SJSA1 (cell line): ENCODE results near the gene HOOK1. TPM values are rescaled to one million over a fixed set of nuclear protein-coding genes. Genes with fewer than 3 reads are reported as not detected.
"Not testable (repeated sequence)": the region's sequence is repeated elsewhere in the genome, so short reads cannot be mapped to it uniquely, and the experiment has no call there.

Experiments
- DNase-seq, 2 experiments: peaks; one replicate each; pipeline ENCODE4 v3.0.0-alpha.2; 2015 to 2020; ENCODE audit warnings: low spot score in 2 of 2, low read depth in 1 of 2
- H3K27ac ChIP-seq: fragments of 250-450 bp; sonication (Bioruptor Pico); 2 replicates; pipeline ENCODE4 v1.5.1; 2020; ENCODE audit warnings: mild to moderate bottlenecking, moderate library complexity
- H3K27me3 ChIP-seq: fragments of 250-450 bp; sonication (Bioruptor Pico); replicated peaks from 2 replicates; pipeline ENCODE4 v1.5.1; 2020; ENCODE audit warnings: mild to moderate bottlenecking, moderate library complexity
- H3K36me3 ChIP-seq: fragments of 250-450 bp; sonication (Bioruptor Pico); 2 replicates; pipeline ENCODE4 v1.5.1; 2020; ENCODE audit warnings: mild to moderate bottlenecking
- H3K4me1 ChIP-seq: fragments of 250-450 bp; sonication (Bioruptor Pico); replicated peaks from 2 replicates; pipeline ENCODE4 v1.6.1; 2021; ENCODE audit warnings: mild to moderate bottlenecking
- H3K4me3 ChIP-seq: fragments of 250-450 bp; sonication (Bioruptor Pico); 2 replicates; pipeline ENCODE4 v1.5.1; 2020; ENCODE audit warnings: mild to moderate bottlenecking
- H3K9me3 ChIP-seq: fragments of 250-450 bp; sonication (Bioruptor Pico); replicated peaks from 2 replicates; pipeline ENCODE4 v1.5.1; 2020; ENCODE audit warnings: mild to moderate bottlenecking
- total RNA-seq: library from RNA; depleted of rRNA; stranded (reverse); fragments of >200 nt; shearing (Covaris generic); gene quantifications from 2 replicates; pipeline ENCODE4 v1.2.3, GENCODE V29; 2014

The HOOK1 gene
- total RNA-seq, 1 experiment from 2014 or later, result not detected

DNA sequence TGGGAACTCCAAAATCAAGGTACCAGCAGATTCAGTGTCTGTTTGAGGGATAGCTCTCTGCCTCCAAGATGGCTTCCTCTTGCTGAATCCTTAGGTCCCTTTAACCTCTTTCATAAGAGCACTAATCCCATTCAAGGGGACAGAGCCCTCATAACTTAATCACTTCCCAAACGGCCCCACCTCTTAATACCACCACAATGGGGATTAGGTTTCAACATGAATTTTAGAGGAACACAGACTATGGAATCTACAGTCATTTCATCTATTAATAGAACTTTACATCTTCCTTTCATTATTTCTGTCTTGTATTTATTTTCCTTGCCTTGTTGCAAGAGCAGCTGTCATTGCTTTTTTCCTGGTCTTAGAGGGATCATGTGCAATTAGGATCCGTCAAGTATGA is 30.3 kb downstream of the HOOK1 start:
- Histone ChIP-seq H3K36me3 (no peaks in the 10 kb centered on the region), H3K27ac (no peak overlapping the region), H3K4me3 (no peak overlapping the region), H3K9me3 (no peaks in the 10 kb centered on the region), H3K27me3 (no peaks in the 10 kb centered on the region), H3K4me1 (no peaks in the 10 kb centered on the region)
- no peak for DNase-seq

DNA sequence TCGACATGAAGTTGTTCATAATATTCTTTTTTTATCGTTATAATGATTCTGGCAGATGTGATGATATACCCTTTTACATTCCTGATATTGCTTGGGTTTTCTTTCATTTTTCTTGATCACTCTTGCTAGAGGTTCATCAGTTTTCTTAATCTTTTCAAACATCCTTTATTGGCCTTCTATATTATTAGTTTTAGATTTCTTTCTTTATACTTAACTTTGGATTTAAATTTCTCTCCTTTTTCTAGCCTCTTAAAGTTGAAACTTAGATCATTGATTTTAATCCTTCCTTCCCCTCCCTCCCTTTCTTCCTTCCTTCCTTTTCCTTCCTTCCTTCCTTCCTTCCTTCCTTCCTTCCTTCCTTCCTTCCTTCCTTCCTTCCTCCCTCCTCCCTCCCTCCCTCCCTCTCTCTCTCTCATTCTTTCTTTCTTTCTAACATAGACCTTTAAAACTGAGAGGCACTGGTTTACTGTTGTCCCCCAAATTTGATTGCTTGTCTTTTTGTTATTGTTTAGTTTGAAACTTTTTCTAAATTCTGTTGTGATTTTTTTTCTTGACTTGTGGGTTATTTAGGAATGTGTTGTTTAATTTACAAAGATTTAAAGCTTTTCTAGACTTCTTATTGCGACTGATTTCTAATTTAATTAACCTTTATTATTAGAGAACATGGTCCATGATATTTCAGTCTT is 31.6 kb downstream of the HOOK1 start:
- no peaks in the 10 kb centered on the region for H3K36me3 ChIP-seq
- H3K4me3 ChIP-seq, result no peak overlapping the region
- no peaks in the 10 kb centered on the region for H3K27me3 ChIP-seq
- no peaks in the 10 kb centered on the region for H3K4me1 ChIP-seq
- no peak overlapping the region for H3K27ac ChIP-seq
- no peak for DNase-seq
- no peaks in the 10 kb centered on the region for H3K9me3 ChIP-seq

DNA sequence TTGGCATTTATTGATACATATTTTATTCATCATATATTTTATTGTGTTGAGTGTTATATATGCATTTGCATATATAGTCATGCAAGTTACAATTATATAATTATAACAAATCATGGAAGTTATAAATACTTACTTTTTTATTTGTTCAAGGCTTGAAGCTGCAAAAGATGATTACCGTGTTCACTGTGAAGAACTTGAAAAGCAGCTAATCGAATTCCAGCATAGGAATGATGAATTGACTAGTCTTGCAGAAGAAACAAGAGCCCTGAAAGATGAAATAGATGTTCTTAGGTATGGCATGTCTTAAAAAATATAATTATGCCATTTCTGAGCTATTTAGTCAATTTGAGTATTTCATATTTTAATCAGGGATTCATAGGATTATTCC is 32.1 kb downstream of the HOOK1 start:
- no peak for DNase-seq
- Histone ChIP-seq H3K27ac (no peak overlapping the region), H3K36me3 (no peaks in the 10 kb centered on the region), H3K4me1 (no peaks in the 10 kb centered on the region), H3K27me3 (no peaks in the 10 kb centered on the region), H3K9me3 (no peaks in the 10 kb centered on the region), H3K4me3 (no peak overlapping the region)

DNA sequence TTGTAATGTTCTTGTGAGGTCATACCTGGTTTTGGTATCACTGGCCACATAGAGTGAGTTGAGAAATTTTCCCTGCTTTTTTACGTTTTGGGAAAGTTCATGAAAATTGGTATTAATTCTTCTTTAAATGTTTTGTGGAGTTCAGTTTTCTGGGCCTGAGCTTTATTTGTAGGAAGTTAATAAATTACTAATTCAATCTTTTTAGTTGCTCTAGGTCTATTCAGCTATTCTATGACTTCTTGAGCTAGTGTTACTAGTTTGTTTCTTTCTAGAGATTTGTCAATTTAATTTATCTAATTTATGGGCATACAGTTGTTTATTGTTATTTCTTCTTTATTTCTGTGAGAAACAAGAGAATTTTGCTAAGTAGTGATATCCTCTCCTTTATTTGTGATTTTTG is 37.4 kb downstream of the HOOK1 start:
- DNase-seq, result no peak
- Histone ChIP-seq H3K27ac (no peak overlapping the region), H3K4me1 (no peaks in the 10 kb centered on the region), H3K27me3 (no peaks in the 10 kb centered on the region), H3K4me3 (no peak overlapping the region), H3K36me3 (no peaks in the 10 kb centered on the region), H3K9me3 (no peaks in the 10 kb centered on the region)

DNA sequence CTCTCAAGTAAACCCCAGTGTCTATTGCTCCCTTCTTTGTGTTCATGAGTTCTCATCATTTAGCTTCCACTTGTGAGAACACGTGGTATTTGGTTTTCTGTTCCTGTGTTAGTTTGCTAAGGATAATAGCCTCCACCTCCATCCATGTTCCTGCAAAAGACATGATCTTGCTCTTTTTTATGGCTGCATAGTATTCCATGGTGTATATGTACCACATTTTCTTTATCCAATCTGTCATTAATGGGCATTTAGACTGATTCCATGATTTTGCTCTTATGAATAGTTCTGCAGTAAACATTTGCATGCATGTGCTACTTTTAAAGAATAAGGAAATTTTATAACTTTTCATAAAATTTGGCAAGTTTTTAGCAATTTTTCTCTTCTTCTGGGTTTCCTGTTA is 40.5 kb downstream of the HOOK1 start:
- not testable (repeated sequence) for H3K27ac ChIP-seq, DNase-seq, H3K4me1 ChIP-seq, H3K4me3 ChIP-seq, H3K36me3 ChIP-seq, H3K27me3 ChIP-seq, H3K9me3 ChIP-seq

DNA sequence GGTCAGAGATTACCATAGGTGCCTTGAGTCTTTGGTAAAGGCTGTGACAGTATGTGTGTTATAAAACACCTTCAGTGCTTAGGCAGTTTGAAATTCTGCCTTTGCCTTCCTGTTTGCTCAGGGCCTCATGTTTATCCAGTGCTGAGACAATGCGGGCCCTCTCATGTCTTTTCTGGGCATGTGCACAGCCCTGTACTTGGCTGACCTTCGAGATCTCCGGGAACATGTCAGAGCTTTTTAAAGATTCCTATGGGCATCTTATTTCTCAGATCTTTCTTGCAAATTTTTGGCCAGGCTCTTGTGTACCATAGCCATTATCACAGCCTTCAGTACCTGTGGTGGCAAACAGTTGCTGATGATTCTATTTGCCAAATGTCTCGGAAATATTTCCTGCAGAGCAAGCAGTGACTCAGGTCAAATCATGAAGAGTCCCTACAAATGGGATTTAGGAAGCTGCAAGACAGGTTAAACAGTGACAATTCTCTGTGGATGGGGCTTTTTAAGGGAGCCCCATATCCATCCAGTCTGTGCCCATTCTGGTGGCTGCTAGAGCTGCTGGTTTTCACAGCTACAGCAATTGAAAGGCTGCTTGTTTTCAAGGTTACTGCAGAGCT is 42.1 kb downstream of the HOOK1 start:
- Histone ChIP-seq H3K36me3 (no peaks in the 10 kb centered on the region), H3K4me1 (no peaks in the 10 kb centered on the region), H3K9me3 (no peaks in the 10 kb centered on the region), H3K27ac (no peak overlapping the region), H3K4me3 (no peak overlapping the region), H3K27me3 (no peaks in the 10 kb centered on the region)
- DNase-seq, result no peak

DNA sequence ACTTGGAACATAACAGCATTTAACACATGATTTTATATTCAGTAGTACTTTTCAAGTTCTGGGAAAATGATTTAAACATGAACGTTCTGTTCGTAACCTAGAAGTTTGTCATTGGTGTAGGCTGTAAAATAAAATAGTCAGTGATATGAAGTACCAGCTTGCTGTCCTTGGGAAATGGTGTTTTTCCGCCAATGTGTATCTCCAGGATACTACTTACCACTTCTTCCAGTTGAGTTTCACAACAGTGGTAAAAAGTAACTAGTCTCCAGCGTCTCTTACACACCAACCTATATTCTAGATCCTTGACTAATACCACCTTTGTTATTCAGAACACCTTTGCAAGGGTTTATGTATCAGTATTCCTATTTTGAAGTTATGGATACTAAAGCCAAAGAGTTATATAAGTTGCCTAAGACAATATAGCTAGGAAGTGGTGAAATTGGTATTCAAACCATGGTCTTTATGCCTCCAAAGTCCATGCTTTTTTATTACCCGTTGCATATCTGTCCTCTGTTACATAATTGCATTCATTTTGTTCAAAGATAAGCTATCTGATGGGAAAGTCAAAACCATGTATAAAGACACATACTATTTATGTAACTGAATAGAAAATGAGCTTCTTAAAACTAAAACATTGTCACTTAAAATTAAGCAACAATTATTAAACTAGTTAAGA is 43.1 kb downstream of the HOOK1 start:
- Histone ChIP-seq H3K9me3 (no peaks in the 10 kb centered on the region), H3K4me1 (no peaks in the 10 kb centered on the region), H3K4me3 (no peak overlapping the region), H3K27me3 (peaks cover 5% of the 10 kb centered on the region), H3K27ac (no peak overlapping the region), H3K36me3 (no peaks in the 10 kb centered on the region)
- DNase-seq, result no peak

DNA sequence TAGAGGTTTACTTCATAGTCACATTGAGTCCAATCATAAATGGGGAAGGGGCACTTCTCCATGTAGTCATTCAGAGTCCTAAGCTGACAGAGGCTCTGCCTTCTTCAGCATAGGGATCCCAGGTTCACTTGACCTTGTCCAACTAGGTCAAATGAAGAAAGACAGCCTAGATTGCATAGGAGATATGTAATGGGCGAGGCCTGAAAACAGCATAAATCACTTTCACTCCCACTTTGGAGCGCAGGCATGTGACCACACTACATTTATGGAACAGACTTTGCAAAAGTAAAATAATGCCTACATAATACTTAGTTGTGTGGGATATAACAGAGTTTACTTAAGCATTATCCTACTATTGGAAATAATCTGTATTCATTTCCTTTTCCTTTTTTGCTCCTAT is 51.7 kb downstream of the HOOK1 start:
- H3K9me3 ChIP-seq, result no peaks in the 10 kb centered on the region
- H3K36me3 ChIP-seq, result no peaks in the 10 kb centered on the region
- no peak for DNase-seq
- H3K4me3 ChIP-seq, result no peak overlapping the region
- no peaks in the 10 kb centered on the region for H3K4me1 ChIP-seq
- H3K27ac ChIP-seq, result no peak overlapping the region
- peaks cover 9% of the 10 kb centered on the region for H3K27me3 ChIP-seq

DNA sequence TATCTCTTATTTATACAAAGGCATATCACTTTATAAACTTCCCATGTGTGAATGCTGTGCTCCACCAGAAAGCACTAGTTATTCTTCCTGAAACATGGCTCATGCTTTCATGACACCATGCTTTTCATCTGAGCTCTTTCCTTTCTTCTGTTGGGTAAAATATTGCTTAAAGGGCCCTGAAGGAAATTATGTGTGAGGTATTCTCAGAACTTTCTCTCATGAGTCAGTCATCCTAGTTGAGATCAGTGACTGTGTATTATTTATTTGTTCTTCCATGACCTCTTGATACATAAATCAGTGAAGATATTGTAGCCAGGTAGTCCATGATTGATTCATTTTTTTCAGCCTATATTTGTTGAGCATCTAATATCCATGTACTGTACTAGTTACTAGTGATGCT is 57.0 kb downstream of the HOOK1 start:
- H3K4me3 ChIP-seq, result no peak overlapping the region
- H3K9me3 ChIP-seq, result no peaks in the 10 kb centered on the region
- H3K27ac ChIP-seq, result no peak overlapping the region
- no peaks in the 10 kb centered on the region for H3K27me3 ChIP-seq
- DNase-seq, result no peak
- no peaks in the 10 kb centered on the region for H3K36me3 ChIP-seq
- no peaks in the 10 kb centered on the region for H3K4me1 ChIP-seq

DNA sequence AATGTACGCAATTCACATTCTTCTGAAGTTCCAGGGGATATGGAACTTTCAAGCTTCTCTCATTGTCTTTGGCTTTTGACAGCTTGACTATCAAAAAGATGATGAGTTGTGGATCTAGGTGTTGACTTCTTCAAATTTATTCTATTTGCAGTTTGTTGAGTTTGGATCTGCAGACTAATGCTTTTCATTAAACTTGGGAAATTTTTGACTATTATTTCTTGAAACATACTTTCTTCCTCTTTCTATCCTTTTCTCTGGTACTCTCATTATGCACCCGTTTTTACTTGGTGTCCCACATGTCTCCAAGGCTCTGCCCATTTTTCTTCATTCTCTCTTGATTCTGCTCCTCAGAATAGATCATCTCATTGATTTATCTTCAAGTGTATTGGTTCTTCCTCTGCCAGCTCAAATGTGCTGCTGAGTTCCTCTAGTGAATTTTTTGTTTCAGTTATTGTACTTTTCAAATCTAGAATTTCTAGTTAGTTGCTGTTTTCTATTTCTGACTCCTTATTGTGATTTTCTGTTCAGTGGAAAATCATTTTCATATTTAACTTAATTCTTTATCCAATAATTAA is 62.4 kb downstream of the HOOK1 start:
- no peaks in the 10 kb centered on the region for H3K9me3 ChIP-seq
- 0 out of 2 replicates have a peak, but pooled peaks cover 3% of the 10 kb centered on the region for H3K27me3 ChIP-seq
- H3K4me1 ChIP-seq, result no peaks in the 10 kb centered on the region
- no peak for DNase-seq
- H3K36me3 ChIP-seq, result no peaks in the 10 kb centered on the region
- H3K4me3 ChIP-seq, result no peak overlapping the region
- H3K27ac ChIP-seq, result no peak overlapping the region

DNA sequence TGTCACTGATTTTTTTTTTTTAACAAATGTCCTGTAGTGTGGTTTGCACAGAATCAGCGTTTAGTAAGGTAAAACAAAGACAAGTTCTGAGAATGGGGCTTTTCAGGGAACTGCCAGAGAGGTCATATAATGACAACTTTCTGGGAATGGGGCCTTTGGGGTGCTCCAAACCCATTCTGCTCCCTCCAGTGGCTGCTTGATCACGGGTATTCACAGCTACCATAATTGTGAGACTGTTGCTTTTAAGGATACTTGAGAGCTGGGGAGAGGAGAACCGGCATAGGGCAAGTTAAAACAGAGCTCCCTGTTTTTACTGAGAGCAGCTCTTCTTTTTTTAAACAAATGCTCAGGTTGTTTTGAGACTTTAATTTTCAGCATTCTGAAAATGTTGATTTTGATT is 63.6 kb downstream of the HOOK1 start:
- no peak for DNase-seq
- no peak overlapping the region for H3K4me3 ChIP-seq
- no peaks in the 10 kb centered on the region for H3K4me1 ChIP-seq

DNA sequence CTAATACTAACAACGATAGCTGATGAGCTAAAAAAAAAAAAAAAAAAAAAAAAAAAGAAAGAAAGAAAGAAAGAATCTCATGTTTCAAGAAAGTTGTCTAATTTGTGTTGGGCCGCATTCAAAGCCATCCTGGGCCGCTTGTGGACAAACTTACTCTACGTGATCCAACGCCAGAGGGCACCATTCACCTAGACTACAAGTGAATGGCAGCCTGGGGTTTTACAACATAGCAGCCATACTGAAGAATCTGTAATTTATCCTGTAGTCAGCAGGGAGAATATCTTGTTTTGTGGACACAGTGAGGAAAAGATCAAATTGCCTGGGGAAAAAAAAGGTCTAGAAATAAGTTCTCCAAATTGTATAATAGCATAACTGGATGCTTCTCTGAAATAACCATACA is 64.8 kb downstream of the HOOK1 start:
- Histone ChIP-seq H3K4me3 (no peak overlapping the region), H3K27ac (no peak overlapping the region), H3K4me1 (no peaks in the 10 kb centered on the region), H3K36me3 (no peaks in the 10 kb centered on the region), H3K9me3 (no peaks in the 10 kb centered on the region), H3K27me3 (peaks cover 6% of the 10 kb centered on the region; the same call in 1 of the 2 replicates)
- peak in 1 of 2 experiments; percentile 49 for DNase-seq

More for the DNA sequence above, 63.6 kb downstream of the HOOK1 start:
- 0 out of 2 replicates have a peak, but pooled peaks cover 3% of the 10 kb centered on the region for H3K27me3 ChIP-seq
- no peak overlapping the region for H3K27ac ChIP-seq
- no peaks in the 10 kb centered on the region for H3K9me3 ChIP-seq
- no peaks in the 10 kb centered on the region for H3K36me3 ChIP-seq

DNA sequence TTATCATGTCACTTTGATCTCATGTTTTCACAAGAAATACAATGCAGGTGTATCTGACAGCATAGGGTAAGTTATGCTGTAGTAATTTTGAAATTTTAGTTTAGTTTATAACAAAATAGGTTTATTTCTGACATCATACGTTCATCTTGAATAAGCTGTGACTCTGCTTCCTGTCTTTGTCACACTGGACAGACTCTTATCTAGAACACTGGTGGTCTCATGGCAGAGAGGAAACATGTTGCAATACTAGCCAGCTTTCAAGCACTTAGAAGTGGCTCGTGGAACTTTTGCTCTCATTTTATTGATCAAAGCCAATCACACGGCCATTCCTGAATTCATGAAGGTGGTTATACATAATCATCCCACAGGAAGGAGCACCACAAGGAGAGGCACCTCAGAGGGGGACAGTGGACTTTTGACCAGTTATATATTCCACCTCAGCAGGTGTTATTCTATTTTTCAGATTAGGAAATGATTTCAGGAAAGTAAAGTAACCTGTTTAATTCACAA is 65.3 kb downstream of the HOOK1 start:
- no peak overlapping the region for H3K27ac ChIP-seq
- no peak overlapping the region for H3K4me3 ChIP-seq
- DNase-seq, result no peak

DNA sequence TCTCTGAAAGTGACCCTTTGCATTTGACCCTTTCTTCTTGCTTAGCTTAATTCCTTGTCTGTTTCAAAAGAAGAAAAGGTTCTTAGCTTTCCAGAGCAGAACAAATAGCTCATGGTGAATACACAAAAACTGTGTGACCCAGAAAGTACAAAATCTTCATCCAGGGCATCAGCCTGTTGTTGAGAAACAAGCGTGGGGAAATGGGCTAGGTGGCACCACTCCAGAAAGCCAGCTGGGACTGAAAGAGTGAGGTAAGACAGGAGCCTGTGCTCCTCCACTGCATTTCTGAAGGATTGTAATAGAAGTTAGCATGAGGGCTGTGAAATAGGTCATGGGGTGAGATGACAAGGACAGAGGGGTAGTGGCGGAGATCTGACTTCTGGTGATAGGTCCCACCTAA is 66.0 kb downstream of the HOOK1 start:
- Histone ChIP-seq H3K27me3 (peaks cover 6% of the 10 kb centered on the region; the same call in 1 of the 2 replicates), H3K4me3 (no peak overlapping the region), H3K4me1 (no peaks in the 10 kb centered on the region), H3K9me3 (no peaks in the 10 kb centered on the region), H3K36me3 (no peaks in the 10 kb centered on the region), H3K27ac (no peak overlapping the region)
- DNase-seq, result no peak

More for the DNA sequence above, 65.3 kb downstream of the HOOK1 start:
- H3K4me1 ChIP-seq, result no peaks in the 10 kb centered on the region
- no peaks in the 10 kb centered on the region for H3K36me3 ChIP-seq
- H3K9me3 ChIP-seq, result no peaks in the 10 kb centered on the region
- peaks cover 6% of the 10 kb centered on the region; the same call in 1 of the 2 replicates for H3K27me3 ChIP-seq
